GM23338 (cell line): Measurements from ENCODE around the gene TMEM221.

Source experiments
- CREB1 ChIP-seq: fragments of 250-450 bp; sonication (Bioruptor Pico); IDR thresholded peaks from 2 replicates; pipeline ENCODE4 v1.5.0; 2020; ENCODE audit warnings: low read depth, mild to moderate bottlenecking, moderate library complexity
- CTCF ChIP-seq, 2 experiments: fragments of 200-600 bp in 1 of 2; sonication (generic) in 1 of 2; conservative IDR thresholded peaks; 2 replicates each; pipeline versions ENCODE4 v1.5.1 to v1.6.1; 2016 to 2017; ENCODE audit warnings: antibody characterized with exemption in 2 of 2, low read depth in 2 of 2, mild to moderate bottlenecking in 2 of 2, moderate library complexity in 1 of 2
- ETS1 ChIP-seq: IDR thresholded peaks from 2 replicates; pipeline ENCODE4 v1.6.1; 2016; ENCODE audit warnings: antibody characterized with exemption
- EZH2 ChIP-seq: fragments of 200-600 bp; sonication (generic); IDR thresholded peaks from one replicate; pipeline ENCODE4 v1.8.0; 2017; ENCODE audit warnings: antibody characterized with exemption, mild to moderate bottlenecking, low read depth; ENCODE audit not compliant: unreplicated experiment
- EZH2phosphoT487 ChIP-seq: fragments of 200-600 bp; sonication (generic); IDR thresholded peaks from one replicate; pipeline ENCODE4 v1.8.1; 2018; ENCODE audit warnings: antibody characterized with exemption; ENCODE audit not compliant: unreplicated experiment
- JUNB ChIP-seq: IDR thresholded peaks from one replicate; pipeline ENCODE4 v1.6.1; 2016; ENCODE audit warnings: antibody characterized with exemption; ENCODE audit not compliant: unreplicated experiment
- POLR2AphosphoS5 ChIP-seq: IDR thresholded peaks from 2 replicates; pipeline ENCODE4 v1.6.1; 2016; ENCODE audit warnings: antibody characterized with exemption, low read depth
- REST ChIP-seq: IDR thresholded peaks from one replicate; pipeline ENCODE4 v1.6.1; 2018; ENCODE audit warnings: antibody characterized with exemption; ENCODE audit not compliant: unreplicated experiment
- ZNF114 ChIP-seq: fragments of 250-450 bp; sonication (Bioruptor Pico); IDR thresholded peaks from 2 replicates; pipeline ENCODE4 v1.5.0; 2020; ENCODE audit warnings: mild to moderate bottlenecking, moderate library complexity
- ZNF331 ChIP-seq: fragments of 250-450 bp; sonication (Bioruptor Pico); IDR thresholded peaks from 2 replicates; pipeline ENCODE4 v1.5.0; 2020; ENCODE audit warnings: low read depth, mild to moderate bottlenecking, moderate library complexity
- ZNF462 ChIP-seq: fragments of 250-450 bp; sonication (Bioruptor Pico); IDR thresholded peaks from 2 replicates; pipeline ENCODE4 v1.5.0; 2020; ENCODE audit warnings: mild to moderate bottlenecking, moderate library complexity

- TF ChIP-seq EZH2phosphoT487 (no peak), CTCF (conservative IDR thresholded peaks at IDR 0.05; ENCODE audit: low read depth in 2 of 2) (no peak), POLR2AphosphoS5 (no peak), REST (no peak), EZH2 (no peak), CREB1 (CRISPR knock-in tag) (no peak), JUNB (no peak), ETS1 (no peak), ZNF331 (no peak), ZNF114 (CRISPR knock-in tag) (no peak), ZNF462 (CRISPR knock-in tag) (no peak)
Measured at GRCh38 chr19:17473041-17473440, 24.6 kb upstream of the TMEM221 start.
